Esophagus squamous epithelium (tissue), 4 donors: ENCODE results near the gene CRTAP.

Source experiments
- POLR2A ChIP-seq, 4 donors: fragments of 450-650 bp; IDR thresholded peaks; one replicate each; pipeline ENCODE4 v1.6.1; 2017; ENCODE audit warnings: antibody characterized with exemption in 4 of 4, mild to moderate bottlenecking in 4 of 4, moderate library complexity in 3 of 4
- TF ChIP-seq, protein P1 (sequence below), 6 experiments: fragments of 450-650 bp in 4 of 6; fragments of 200-600 bp in 2 of 6; sonication (generic) in 2 of 6; IDR thresholded peaks; one replicate each; pipeline ENCODE4 v1.5.1; 2016 to 2019; ENCODE audit warnings: antibody characterized with exemption in 6 of 6, mild to moderate bottlenecking in 4 of 6, moderate library complexity in 4 of 6

DNA sequence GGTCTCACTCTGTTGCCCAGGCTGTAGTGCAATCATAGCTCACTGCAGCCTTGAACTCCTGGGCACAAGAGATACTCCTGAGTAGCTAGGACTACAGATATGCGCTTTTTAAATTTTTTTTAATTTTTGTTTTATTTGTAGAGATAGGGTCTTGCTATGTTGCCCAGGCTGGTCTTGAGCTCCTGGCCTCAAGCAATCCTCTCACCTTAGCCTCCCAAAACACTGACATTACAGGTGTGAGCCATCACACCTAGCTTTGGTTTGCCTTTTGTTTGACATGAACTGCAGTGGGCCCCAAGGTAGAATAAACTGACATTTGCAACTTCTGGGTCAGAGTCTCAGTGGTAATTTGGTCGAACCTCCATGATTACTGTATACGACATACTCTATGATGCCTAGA is 9.0 kb upstream of the CRTAP start:
- TF ChIP-seq, protein P1, sequence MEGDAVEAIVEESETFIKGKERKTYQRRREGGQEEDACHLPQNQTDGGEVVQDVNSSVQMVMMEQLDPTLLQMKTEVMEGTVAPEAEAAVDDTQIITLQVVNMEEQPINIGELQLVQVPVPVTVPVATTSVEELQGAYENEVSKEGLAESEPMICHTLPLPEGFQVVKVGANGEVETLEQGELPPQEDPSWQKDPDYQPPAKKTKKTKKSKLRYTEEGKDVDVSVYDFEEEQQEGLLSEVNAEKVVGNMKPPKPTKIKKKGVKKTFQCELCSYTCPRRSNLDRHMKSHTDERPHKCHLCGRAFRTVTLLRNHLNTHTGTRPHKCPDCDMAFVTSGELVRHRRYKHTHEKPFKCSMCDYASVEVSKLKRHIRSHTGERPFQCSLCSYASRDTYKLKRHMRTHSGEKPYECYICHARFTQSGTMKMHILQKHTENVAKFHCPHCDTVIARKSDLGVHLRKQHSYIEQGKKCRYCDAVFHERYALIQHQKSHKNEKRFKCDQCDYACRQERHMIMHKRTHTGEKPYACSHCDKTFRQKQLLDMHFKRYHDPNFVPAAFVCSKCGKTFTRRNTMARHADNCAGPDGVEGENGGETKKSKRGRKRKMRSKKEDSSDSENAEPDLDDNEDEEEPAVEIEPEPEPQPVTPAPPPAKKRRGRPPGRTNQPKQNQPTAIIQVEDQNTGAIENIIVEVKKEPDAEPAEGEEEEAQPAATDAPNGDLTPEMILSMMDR (IDR thresholded peaks at IDR 0.05), result no peak
- no peak for TF ChIP-seq POLR2A (IDR thresholded peaks at IDR 0.05)
